Spinal cord (tissue), 10 donors: Measurements from ENCODE around the gene DNAJA4. TPM values are rescaled to one million over a fixed set of nuclear protein-coding genes. Genes with fewer than 3 reads are reported as not detected.

ENCODE experiments used
- DNase-seq, 6 donors: peaks; one replicate each; pipeline versions ENCODE4 v3.0.0 to v3.0.0-alpha.2; 2013 to 2015; ENCODE audit warnings: low spot score in 6 of 6, low read depth in 4 of 6
- H3K27ac ChIP-seq: one replicate; pipeline ENCODE4 v1.5.1; 2013; ENCODE audit warnings: low read depth, low read length, control low read depth
- H3K27me3 ChIP-seq: one replicate; pipeline ENCODE4 v1.6.1; 2013; ENCODE audit warnings: low read length; ENCODE audit not compliant: control insufficient read depth, insufficient read depth
- H3K36me3 ChIP-seq: one replicate; pipeline ENCODE4 v1.6.1; 2013; ENCODE audit warnings: low read length; ENCODE audit not compliant: control insufficient read depth, insufficient read depth
- H3K4me1 ChIP-seq: one replicate; pipeline ENCODE4 v1.6.1; 2013; ENCODE audit warnings: low read length; ENCODE audit not compliant: control insufficient read depth, insufficient read depth
- H3K4me3 ChIP-seq: one replicate; pipeline ENCODE4 v1.5.1; 2013; ENCODE audit warnings: low read depth, low read length, control low read depth
- H3K9me3 ChIP-seq: one replicate; pipeline ENCODE4 v1.6.1; 2013; ENCODE audit warnings: low read length; ENCODE audit not compliant: control insufficient read depth, insufficient read depth
- WGBS: methylation state at CpG from one replicate; pipeline ENCODE4 v1.1.5; 2013; ENCODE audit warnings: missing lambda C conversion rate; ENCODE audit not compliant: insufficient coverage; 5-methylcytosine and 5-hydroxymethylcytosine counted together
- polyA plus RNA-seq, 2 donors: library from polyadenylated mRNA; unstranded; fragments of 120-200 nt; gene quantifications; one replicate each; pipeline ENCODE4 v1.2.1, GENCODE V29; 2013; ENCODE audit not compliant: insufficient read length in 2 of 2
- total RNA-seq, 2 donors: library from RNA; depleted of rRNA in 1 of 2; stranded (reverse); fragments of 120-200 nt in 1 of 2; fragments of >200 nt in 1 of 2; gene quantifications; one replicate each; pipeline versions ENCODE4 v1.2.3 to v1.2.4, GENCODE V29; 2013 to 2014
- donor health status: healthy.

Gene DNAJA4
- total and polyA plus RNA-seq, 4 donors, result 21.7 to 72.7 (median 63.2) TPM

- peaks cover 36% of the 10 kb centered on the region for H3K4me1 ChIP-seq
- peaks cover 6% of the 10 kb centered on the region for H3K9me3 ChIP-seq
- peaks cover 4% of the 10 kb centered on the region for H3K36me3 ChIP-seq
- H3K27ac ChIP-seq, result no peak overlapping the region
- no peak overlapping the region for H3K4me3 ChIP-seq
- no peak for DNase-seq
- 81% methylated on average over 16 of the region's 17 CpGs for WGBS
- H3K27me3 ChIP-seq, result no peaks in the 10 kb centered on the region
Measured at GRCh38 chr15:78229431-78230406, 34.6 kb upstream of the DNAJA4 start.

GRCh38 chr15:78232951-78233350, 31.4 kb upstream of the DNAJA4 start:
- H3K4me3 ChIP-seq, result peak overlapping the region; percentile 21
- H3K36me3 ChIP-seq, result peaks cover 4% of the 10 kb centered on the region
- H3K4me1 ChIP-seq, result peaks cover 55% of the 10 kb centered on the region
- peak overlapping the region; percentile 82 for H3K27ac ChIP-seq
- H3K27me3 ChIP-seq, result no peaks in the 10 kb centered on the region
- DNase-seq, result no peak
- 54% methylated on average over 3 of the region's 5 CpGs for WGBS
- no peaks in the 10 kb centered on the region for H3K9me3 ChIP-seq

- Histone ChIP-seq H3K9me3 (no peaks in the 10 kb centered on the region), H3K27me3 (no peaks in the 10 kb centered on the region), H3K4me1 (peaks cover 55% of the 10 kb centered on the region), H3K27ac (peak overlapping the region; percentile 82), H3K4me3 (peak overlapping the region; percentile 21), H3K36me3 (peaks cover 4% of the 10 kb centered on the region)
- WGBS, result 67% methylated on average over 10 of the region's 11 CpGs
- DNase-seq, result no peak
Measured at GRCh38 chr15:78233496-78233895, 30.9 kb upstream of the DNAJA4 start.

- 38% methylated on average over 4 of the region's 6 CpGs for WGBS
- peaks cover 51% of the 10 kb centered on the region for H3K4me1 ChIP-seq
- H3K4me3 ChIP-seq, result peak within 1 kb of the TSS; percentile 21
- peaks cover 4% of the 10 kb centered on the region for H3K36me3 ChIP-seq
- no peaks in the 10 kb centered on the region for H3K27me3 ChIP-seq
- peak within 1 kb of the TSS; percentile 82 for H3K27ac ChIP-seq
- H3K9me3 ChIP-seq, result no peaks in the 10 kb centered on the region
- peak in 2 of 6 donors; percentile 77 for DNase-seq
Measured at GRCh38 chr15:78234515-78235040, 29.8 kb upstream of the DNAJA4 start, which contains the start of gene ACSBG1. Gene ACSBG1, minus strand, starts transcription at chr15:78234565. Its CDS starts 64 bp downstream, at chr15:78234501.

GRCh38 chr15:78236491-78236890, 27.9 kb upstream of the DNAJA4 start:
- H3K9me3 ChIP-seq, result no peaks in the 10 kb centered on the region
- no peak overlapping the region for H3K4me3 ChIP-seq
- H3K4me1 ChIP-seq, result peaks cover 47% of the 10 kb centered on the region
- H3K36me3 ChIP-seq, result no peaks in the 10 kb centered on the region
- H3K27me3 ChIP-seq, result no peaks in the 10 kb centered on the region
- H3K27ac ChIP-seq, result no peak overlapping the region
- no peak for DNase-seq
- 93% methylated on average over 6 of the region's 6 CpGs for WGBS

- H3K4me1 ChIP-seq, result peaks cover 47% of the 10 kb centered on the region
- H3K9me3 ChIP-seq, result no peaks in the 10 kb centered on the region
- H3K4me3 ChIP-seq, result no peak overlapping the region
- H3K27ac ChIP-seq, result no peak overlapping the region
- H3K27me3 ChIP-seq, result no peaks in the 10 kb centered on the region
- WGBS, result 87% methylated on average over 5 of the region's 6 CpGs
- no peaks in the 10 kb centered on the region for H3K36me3 ChIP-seq
- no peak for DNase-seq
Measured at GRCh38 chr15:78237146-78237545, 27.2 kb upstream of the DNAJA4 start.

- no peak overlapping the region for H3K27ac ChIP-seq
- peaks cover 34% of the 10 kb centered on the region for H3K4me1 ChIP-seq
- H3K4me3 ChIP-seq, result no peak overlapping the region
- H3K9me3 ChIP-seq, result no peaks in the 10 kb centered on the region
- no peaks in the 10 kb centered on the region for H3K36me3 ChIP-seq
- no peak for DNase-seq
- no peaks in the 10 kb centered on the region for H3K27me3 ChIP-seq
- 80% methylated on average over 3 of the region's 5 CpGs for WGBS
Measured at GRCh38 chr15:78239811-78240210, 24.6 kb upstream of the DNAJA4 start.

GRCh38 chr15:78241017-78241416, 23.3 kb upstream of the DNAJA4 start:
- Histone ChIP-seq H3K9me3 (no peaks in the 10 kb centered on the region), H3K27ac (no peak overlapping the region), H3K4me1 (peaks cover 25% of the 10 kb centered on the region), H3K27me3 (no peaks in the 10 kb centered on the region), H3K4me3 (no peak overlapping the region), H3K36me3 (no peaks in the 10 kb centered on the region)
- peak in 4 of 6 donors; percentile 64 to 94 (median 83) for DNase-seq
- 27% methylated on average over 9 of the region's 12 CpGs for WGBS

GRCh38 chr15:78242128-78242527, 22.2 kb upstream of the DNAJA4 start:
- no peak overlapping the region for H3K27ac ChIP-seq
- H3K4me3 ChIP-seq, result no peak overlapping the region
- H3K36me3 ChIP-seq, result no peaks in the 10 kb centered on the region
- H3K4me1 ChIP-seq, result peaks cover 22% of the 10 kb centered on the region
- DNase-seq, result no peak
- WGBS, result 78% methylated on average over 3 of the region's 5 CpGs
- no peaks in the 10 kb centered on the region for H3K9me3 ChIP-seq
- H3K27me3 ChIP-seq, result no peaks in the 10 kb centered on the region
